MM.1S (cell line): ENCODE measurements around the gene MDFI.

Experiments
- DNase-seq: peaks from one replicate; pipeline ENCODE4 v3.0.0-alpha.2; 2015
- H2AFZ ChIP-seq: fragments of 300-600 bp; sonication (generic); 2 replicates; pipeline ENCODE4 v1.6.0; 2016; ENCODE audit warnings: antibody characterized with exemption, low read length
- H3F3A ChIP-seq: fragments of 300-600 bp; sonication (generic); 2 replicates; pipeline ENCODE4 v1.6.1; 2016; ENCODE audit warnings: mild to moderate bottlenecking, antibody characterized with exemption, low read length, moderate library complexity, mixed read lengths; ENCODE audit not compliant: insufficient read depth
- H3K27ac ChIP-seq: fragments of 300-600 bp; sonication (generic); 2 replicates; pipeline ENCODE4 v1.5.1; 2016; ENCODE audit warnings: mild to moderate bottlenecking, low read length
- H3K27me3 ChIP-seq: fragments of 300-600 bp; sonication (generic); replicated peaks from 2 replicates; pipeline ENCODE4 v1.6.0; 2016; ENCODE audit warnings: low read length; ENCODE audit not compliant: insufficient read depth
- H3K36me3 ChIP-seq: fragments of 300-600 bp; sonication (generic); replicated peaks from 2 replicates; pipeline ENCODE4 v1.6.1; 2016; ENCODE audit warnings: mild to moderate bottlenecking, low read length, mixed read lengths; ENCODE audit not compliant: insufficient read depth
- H3K4me1 ChIP-seq: fragments of 300-600 bp; sonication (generic); 2 replicates; pipeline ENCODE4 v1.6.1; 2016; ENCODE audit warnings: low read length, mixed read lengths
- H3K4me2 ChIP-seq: fragments of 300-600 bp; sonication (generic); 2 replicates; pipeline ENCODE4 v1.6.0; 2016; ENCODE audit warnings: low read depth, low read length
- H3K4me3 ChIP-seq: fragments of 300-600 bp; sonication (generic); 2 replicates; pipeline ENCODE4 v1.5.1; 2016; ENCODE audit warnings: low read length, mixed read lengths
- H3K79me2 ChIP-seq: fragments of 300-600 bp; sonication (generic); 2 replicates; pipeline ENCODE4 v1.6.1; 2016; ENCODE audit warnings: mixed run types, low read length, mixed read lengths
- H3K9ac ChIP-seq: fragments of 300-600 bp; sonication (generic); 2 replicates; pipeline ENCODE4 v1.6.1; 2016; ENCODE audit warnings: low read length, mixed read lengths
- H3K9me2 ChIP-seq: fragments of 300-600 bp; sonication (generic); replicated peaks from 2 replicates; pipeline ENCODE4 v1.6.1; 2016; ENCODE audit warnings: mild to moderate bottlenecking, low read length, mixed read lengths; ENCODE audit not compliant: insufficient read depth
- H3K9me3 ChIP-seq: fragments of 300-600 bp; sonication (generic); replicated peaks from 2 replicates; pipeline ENCODE4 v1.6.1; 2016; ENCODE audit warnings: mild to moderate bottlenecking, low read length, mixed read lengths; ENCODE audit not compliant: insufficient read depth
- H4K20me1 ChIP-seq: fragments of 300-600 bp; sonication (generic); 2 replicates; pipeline ENCODE4 v1.6.1; 2016; ENCODE audit warnings: mild to moderate bottlenecking, low read length, moderate library complexity, mixed read lengths; ENCODE audit not compliant: insufficient read depth
- CTCF ChIP-seq: fragments of 300-600 bp; sonication (generic); IDR thresholded peaks from 2 replicates; pipeline ENCODE4 v1.5.1; 2016; ENCODE audit warnings: antibody characterized with exemption, low read length, mixed read lengths
- EZH2 ChIP-seq: fragments of 300-600 bp; sonication (generic); optimal IDR thresholded peaks from 2 replicates; pipeline ENCODE3; 2017; ENCODE audit warnings: low read depth, mild to moderate bottlenecking, antibody characterized with exemption, low read length, mixed read lengths
- EZH2phosphoT487 ChIP-seq: fragments of 300-600 bp; sonication (generic); IDR thresholded peaks from 2 replicates; pipeline ENCODE4 v1.6.1; 2018; ENCODE audit warnings: antibody characterized with exemption, low read length

MDFI gene

DNA sequence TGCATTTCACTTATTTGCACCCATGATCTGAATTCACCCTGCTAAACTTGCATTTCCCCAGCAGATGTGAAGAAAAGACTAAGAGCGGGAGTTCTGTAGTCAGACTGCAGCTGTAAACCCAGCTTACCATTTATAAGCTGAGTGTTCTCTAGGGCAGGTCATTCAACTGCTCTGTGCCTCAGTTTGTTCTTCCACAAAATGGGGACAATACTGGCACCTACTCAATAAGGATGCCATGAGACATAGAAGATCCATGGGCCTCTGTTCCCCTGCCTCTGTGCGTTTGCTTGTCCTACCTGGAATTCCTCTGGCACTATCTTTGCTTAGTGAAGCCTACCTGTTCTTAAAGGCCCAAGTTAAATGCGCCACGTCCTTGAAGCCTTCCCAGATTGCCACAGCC is 12.2 kb upstream of the MDFI start:
- Histone ChIP-seq H3K4me1 (no peaks in the 10 kb centered on the region), H3K79me2 (no peaks in the 10 kb centered on the region), H3K4me3 (no peak overlapping the region), H3K9me3 (no peaks in the 10 kb centered on the region), H3F3A (no peaks in the 10 kb centered on the region), H3K9ac (no peak overlapping the region), H3K4me2 (no peak overlapping the region), H3K36me3 (no peaks in the 10 kb centered on the region), H4K20me1 (no peaks in the 10 kb centered on the region), H3K27me3 (peaks cover 10% of the 10 kb centered on the region), H3K9me2 (no peaks in the 10 kb centered on the region), H2AFZ (no peak overlapping the region), H3K27ac (no peak overlapping the region)
- no peak for DNase-seq
- TF ChIP-seq CTCF (no peak), EZH2 (no peak), EZH2phosphoT487 (no peak)

- Histone ChIP-seq H3K9me3 (no peaks in the 10 kb centered on the region), H4K20me1 (no peaks in the 10 kb centered on the region), H3K27ac (no peak overlapping the region), H3K9me2 (no peaks in the 10 kb centered on the region), H3K4me1 (no peaks in the 10 kb centered on the region), H3K36me3 (no peaks in the 10 kb centered on the region), H3K79me2 (no peaks in the 10 kb centered on the region), H3K4me2 (no peak overlapping the region), H3K4me3 (no peak overlapping the region), H3F3A (no peaks in the 10 kb centered on the region), H2AFZ (no peak overlapping the region), H3K27me3 (peaks cover 16% of the 10 kb centered on the region), H3K9ac (no peak overlapping the region)
- DNase-seq, result no peak
- TF ChIP-seq CTCF, result no peak
These were observed 11.4 kb upstream of the MDFI start for GRCh38 chr6:41626917-41627316.

DNA sequence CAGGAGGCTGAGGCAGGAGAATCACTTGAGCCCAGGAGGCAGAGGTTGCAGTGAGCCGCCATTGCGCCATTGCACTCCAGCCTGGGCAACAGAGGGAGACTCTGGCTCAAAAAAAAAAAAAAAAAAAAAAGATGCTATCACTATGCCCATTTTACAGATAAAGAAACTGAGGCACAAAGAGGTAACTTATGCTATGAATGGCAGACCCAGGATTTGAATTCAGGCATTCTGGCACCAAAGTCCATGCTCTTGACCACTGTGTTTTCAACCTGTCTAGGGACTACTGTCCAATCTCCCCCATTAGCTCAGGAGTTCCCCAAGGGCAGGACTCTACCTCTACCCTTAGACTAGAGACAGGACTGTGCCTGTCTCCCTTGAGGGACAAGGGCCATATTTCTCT is 9.1 kb upstream of the MDFI start:
- no peaks in the 10 kb centered on the region for H3K79me2 ChIP-seq

More for the DNA sequence above, 9.1 kb upstream of the MDFI start:
- no peaks in the 10 kb centered on the region for H3K9me2 ChIP-seq
- no peak overlapping the region for H3K9ac ChIP-seq
- H3K27ac ChIP-seq, result no peak overlapping the region
- H3K4me1 ChIP-seq, result no peaks in the 10 kb centered on the region
- no peak for DNase-seq
- H3K9me3 ChIP-seq, result no peaks in the 10 kb centered on the region
- TF ChIP-seq CTCF (no peak), EZH2phosphoT487 (no peak), EZH2 (no peak)
- no peaks in the 10 kb centered on the region for H4K20me1 ChIP-seq
- no peaks in the 10 kb centered on the region for H3F3A ChIP-seq
- H3K36me3 ChIP-seq, result no peaks in the 10 kb centered on the region
- no peak overlapping the region for H3K4me2 ChIP-seq
- no peak overlapping the region for H2AFZ ChIP-seq
- no peak overlapping the region for H3K4me3 ChIP-seq
- peaks cover 37% of the 10 kb centered on the region for H3K27me3 ChIP-seq
